Prostate gland (tissue), 2 donors: ENCODE data around the gene FAR1. TPM values are rescaled to one million over a fixed set of nuclear protein-coding genes. Genes with fewer than 3 reads are reported as not detected.
A peak's percentile ranks its signal among the peaks of the same experiment; 100 is the strongest.

Experiments
- DNase-seq: peaks from one replicate; pipeline ENCODE4 v3.0.0-alpha.2; 2019; ENCODE audit warnings: low spot score
- H3K27ac ChIP-seq, 2 donors: fragments of 200-600 bp; sonication (generic); 2 replicates each; pipeline ENCODE4 v1.5.1; 2017 to 2019
- H3K27me3 ChIP-seq: fragments of 200-600 bp; sonication (generic); replicated peaks from 2 replicates; pipeline ENCODE4 v1.5.1; 2019; ENCODE audit not compliant: insufficient read depth
- H3K36me3 ChIP-seq, 2 donors: fragments of 200-600 bp; sonication (generic); 1 replicate in 1 of 2; 2 replicates in 1 of 2; pipeline versions ENCODE4 v1.5.1 to v1.8.1; 2017 to 2019
- H3K4me1 ChIP-seq: fragments of 200-600 bp; sonication (generic); replicated peaks from 2 replicates; pipeline ENCODE4 v1.5.1; 2019
- H3K4me3 ChIP-seq, 2 donors: fragments of 200-600 bp; sonication (generic); 2 replicates each; pipeline ENCODE4 v1.5.1; 2017 to 2019
- H3K9me3 ChIP-seq: fragments of 200-600 bp; sonication (generic); 2 replicates; pipeline ENCODE4 v1.5.1; 2017
- POLR2A ChIP-seq: fragments of 450-650 bp; IDR thresholded peaks from one replicate; pipeline ENCODE4 v1.6.1; 2016; ENCODE audit warnings: antibody characterized with exemption, mild to moderate bottlenecking
- POLR2AphosphoS5 ChIP-seq: sonication (generic); formaldehyde crosslinking; IDR thresholded peaks from one replicate; pipeline ENCODE4 v1.6.1; 2017; ENCODE audit warnings: antibody characterized with exemption
- WGBS: methylation state at CpG from one replicate; pipeline ENCODE4 v1.1.5; 2018; 5-methylcytosine and 5-hydroxymethylcytosine counted together
- intact Hi-C: fragments of 100-400 bp; cut with DNase I; formaldehyde crosslinking; loops from one replicate; pipeline ENCODE4 v1.14.2; 2022
- total RNA-seq, 2 donors: library from RNA; depleted of rRNA; stranded (reverse); fragments of >200 nt; gene quantifications; one replicate each; pipeline ENCODE4 v1.1.0, GENCODE V29; 2016
- TF ChIP-seq, protein P1 (sequence below), 4 experiments: fragments of 200-600 bp in 2 of 4; fragments of 450-650 bp in 2 of 4; sonication (generic) in 2 of 4; IDR thresholded peaks; 1 replicate in 3 of 4; 2 replicates in 1 of 4; pipeline ENCODE4 v1.5.1; 2016 to 2019; ENCODE audit warnings: antibody characterized with exemption in 4 of 4, mild to moderate bottlenecking in 2 of 4, moderate library complexity in 2 of 4

Gene FAR1
- total RNA-seq, 2 donors from 2014 or later = 24.5 to 28.0 TPM

DNA sequence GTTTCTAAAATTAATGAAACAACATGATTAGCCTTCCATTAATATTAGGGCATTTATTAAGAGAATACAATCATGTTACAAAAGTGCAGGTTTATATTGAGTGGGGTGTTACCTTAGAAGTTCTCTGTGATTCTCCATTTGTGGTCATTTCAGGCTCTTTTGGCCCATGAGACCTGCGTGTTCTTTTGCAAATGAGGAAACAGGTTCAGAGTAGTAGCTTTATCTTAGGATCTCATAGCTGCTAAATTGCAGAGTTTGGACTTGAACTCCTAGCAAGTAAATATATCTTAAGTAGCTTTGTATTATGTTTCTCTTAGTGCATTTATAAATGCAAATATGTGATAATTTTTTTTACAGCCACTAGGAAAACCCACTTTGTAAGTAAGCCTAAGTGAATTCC is 18.3 kb downstream of the FAR1 start:
- Histone ChIP-seq H3K4me3 (no peak overlapping the region), H3K9me3 (no peaks in the 10 kb centered on the region), H3K27me3 (no peaks in the 10 kb centered on the region), H3K4me1 (no peaks in the 10 kb centered on the region), H3K27ac (no peak overlapping the region), H3K36me3 (no peaks in the 10 kb centered on the region)
- intact Hi-C loops = no loop called here
- WGBS = 48% methylated on average over 1 of the region's 1 CpG
- TF ChIP-seq, protein P1, sequence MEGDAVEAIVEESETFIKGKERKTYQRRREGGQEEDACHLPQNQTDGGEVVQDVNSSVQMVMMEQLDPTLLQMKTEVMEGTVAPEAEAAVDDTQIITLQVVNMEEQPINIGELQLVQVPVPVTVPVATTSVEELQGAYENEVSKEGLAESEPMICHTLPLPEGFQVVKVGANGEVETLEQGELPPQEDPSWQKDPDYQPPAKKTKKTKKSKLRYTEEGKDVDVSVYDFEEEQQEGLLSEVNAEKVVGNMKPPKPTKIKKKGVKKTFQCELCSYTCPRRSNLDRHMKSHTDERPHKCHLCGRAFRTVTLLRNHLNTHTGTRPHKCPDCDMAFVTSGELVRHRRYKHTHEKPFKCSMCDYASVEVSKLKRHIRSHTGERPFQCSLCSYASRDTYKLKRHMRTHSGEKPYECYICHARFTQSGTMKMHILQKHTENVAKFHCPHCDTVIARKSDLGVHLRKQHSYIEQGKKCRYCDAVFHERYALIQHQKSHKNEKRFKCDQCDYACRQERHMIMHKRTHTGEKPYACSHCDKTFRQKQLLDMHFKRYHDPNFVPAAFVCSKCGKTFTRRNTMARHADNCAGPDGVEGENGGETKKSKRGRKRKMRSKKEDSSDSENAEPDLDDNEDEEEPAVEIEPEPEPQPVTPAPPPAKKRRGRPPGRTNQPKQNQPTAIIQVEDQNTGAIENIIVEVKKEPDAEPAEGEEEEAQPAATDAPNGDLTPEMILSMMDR (IDR thresholded peaks at IDR 0.05) = no peak
- TF ChIP-seq POLR2AphosphoS5 = no peak
- TF ChIP-seq POLR2A = no peak
- DNase-seq = no peak

DNA sequence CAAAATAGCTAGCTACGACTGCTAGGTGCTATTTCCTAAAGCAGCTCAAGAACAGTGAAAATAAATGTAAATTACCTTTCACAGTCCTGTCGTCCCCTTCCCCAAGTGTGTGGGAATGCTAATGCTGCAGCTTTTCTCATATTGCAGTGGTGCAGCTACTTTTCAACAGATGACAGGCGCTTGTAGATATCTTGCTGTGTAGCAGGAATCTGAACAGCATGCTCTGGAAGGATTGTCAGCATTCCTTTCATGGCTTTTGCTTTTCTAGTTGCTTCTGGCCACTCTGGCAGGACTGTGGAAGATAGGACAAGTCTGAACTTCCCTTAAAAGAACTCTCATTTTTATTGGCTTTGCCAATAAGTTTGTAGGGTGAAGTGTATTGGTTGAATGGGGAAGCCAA is 18.8 kb downstream of the FAR1 start:
- WGBS = 90% methylated on average over 3 of the region's 3 CpGs
- no peaks in the 10 kb centered on the region for H3K4me1 ChIP-seq
- no peaks in the 10 kb centered on the region for H3K9me3 ChIP-seq
- TF ChIP-seq POLR2AphosphoS5 (no peak), POLR2A (no peak)
- TF ChIP-seq, protein P1 (IDR thresholded peaks at IDR 0.05) = no peak
- intact Hi-C loops = no loop called here
- H3K27ac ChIP-seq = no peak overlapping the region
- DNase-seq = no peak
- H3K27me3 ChIP-seq = no peaks in the 10 kb centered on the region
- H3K36me3 ChIP-seq = no peaks in the 10 kb centered on the region
- H3K4me3 ChIP-seq = no peak overlapping the region

DNA sequence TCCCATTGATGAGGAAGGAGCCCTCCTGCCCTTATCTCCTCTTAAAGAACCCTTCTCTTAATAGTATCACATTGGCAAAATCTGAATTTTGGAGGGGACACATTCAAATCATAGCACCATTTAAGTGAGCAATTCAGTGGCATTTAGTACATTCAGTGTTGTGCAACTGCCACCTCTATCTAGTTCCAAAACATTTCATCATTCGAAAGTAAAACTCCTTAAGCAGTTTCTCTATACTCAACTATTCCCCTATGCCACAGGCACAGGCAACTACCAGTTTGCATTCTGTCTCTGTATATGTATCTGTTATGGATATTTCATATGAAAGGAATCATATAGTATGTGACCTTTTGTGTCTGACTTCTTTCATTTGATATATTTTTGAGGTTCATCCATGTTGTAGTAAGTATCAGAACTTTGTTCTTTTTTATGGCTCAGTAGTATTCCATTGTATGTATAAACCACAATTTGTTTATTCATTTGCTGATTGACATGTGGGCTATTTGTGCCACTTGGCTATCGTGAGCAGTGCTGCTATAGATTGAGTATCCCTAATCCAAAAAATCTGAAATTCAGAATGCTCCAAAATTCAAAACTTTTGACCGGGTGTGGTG is 22.9 kb downstream of the FAR1 start:
- no peak overlapping the region for H3K4me3 ChIP-seq
- H3K9me3 ChIP-seq = no peaks in the 10 kb centered on the region
- WGBS = 97% methylated on average over 3 of the region's 3 CpGs
- no peak for DNase-seq
- no peak overlapping the region for H3K27ac ChIP-seq
- intact Hi-C loops = no loop called here
- H3K36me3 ChIP-seq = no peaks in the 10 kb centered on the region
- H3K27me3 ChIP-seq = no peaks in the 10 kb centered on the region
- TF ChIP-seq, protein P1 (IDR thresholded peaks at IDR 0.05) = no peak
- TF ChIP-seq POLR2AphosphoS5 (no peak), POLR2A (no peak)
- no peaks in the 10 kb centered on the region for H3K4me1 ChIP-seq

DNA sequence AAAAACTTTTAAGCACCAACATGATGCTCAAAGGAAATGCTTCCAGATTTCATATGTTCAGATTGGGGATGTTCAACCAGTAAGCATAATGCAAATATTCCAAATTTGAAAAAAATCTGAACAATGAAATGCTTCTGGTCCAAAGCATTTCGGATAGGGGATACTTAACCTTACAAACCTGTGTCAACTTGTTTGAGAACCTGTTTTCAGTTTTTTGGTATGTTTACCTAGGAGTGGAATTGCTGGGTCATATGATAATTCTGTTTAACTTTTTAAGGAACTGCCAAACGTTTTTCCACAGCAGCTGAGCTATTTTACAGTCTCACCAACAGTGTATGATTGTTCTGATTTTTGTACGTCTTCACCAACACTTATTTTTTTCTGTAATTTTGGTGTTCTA is 23.7 kb downstream of the FAR1 start:
- WGBS = 34% methylated on average over 3 of the region's 3 CpGs
- TF ChIP-seq POLR2AphosphoS5 (peak; percentile 26), POLR2A (no peak)

DNA sequence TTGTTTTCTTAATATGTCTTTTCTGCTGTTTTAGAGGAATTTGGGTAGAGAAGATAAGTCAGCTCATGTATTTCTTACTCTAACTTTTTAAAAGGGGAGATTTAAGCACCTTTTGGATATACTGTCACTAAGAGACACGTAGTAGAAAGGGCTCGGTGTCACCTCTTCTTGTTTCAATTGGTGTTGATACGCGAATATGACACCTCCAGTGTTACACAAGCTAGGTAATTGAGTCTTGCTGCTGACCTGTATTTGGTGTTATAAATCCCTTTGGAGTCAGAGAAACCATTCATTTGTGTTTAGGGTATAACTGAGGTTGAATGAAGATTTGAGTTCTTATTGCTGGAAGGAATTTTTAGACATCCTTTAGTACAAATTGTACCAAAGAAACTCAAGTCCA is 25.6 kb downstream of the FAR1 start:
- H3K4me3 ChIP-seq = no peak overlapping the region
- no peaks in the 10 kb centered on the region for H3K4me1 ChIP-seq
- intact Hi-C loops = no loop called here
- TF ChIP-seq, protein P1 (IDR thresholded peaks at IDR 0.05) = no peak
- no peak for TF ChIP-seq POLR2A
- no peak for TF ChIP-seq POLR2AphosphoS5
- no peak overlapping the region for H3K27ac ChIP-seq
- DNase-seq = no peak
- no peaks in the 10 kb centered on the region for H3K36me3 ChIP-seq
- 95% methylated on average over 4 of the region's 4 CpGs for WGBS
- no peaks in the 10 kb centered on the region for H3K9me3 ChIP-seq
- H3K27me3 ChIP-seq = no peaks in the 10 kb centered on the region

More for the DNA sequence above, 23.7 kb downstream of the FAR1 start:
- H3K27ac ChIP-seq = no peak overlapping the region
- H3K27me3 ChIP-seq = no peaks in the 10 kb centered on the region
- no peaks in the 10 kb centered on the region for H3K9me3 ChIP-seq
- no peak overlapping the region for H3K4me3 ChIP-seq
- H3K4me1 ChIP-seq = no peaks in the 10 kb centered on the region
- DNase-seq = no peak
- intact Hi-C loops = no loop called here
- no peaks in the 10 kb centered on the region for H3K36me3 ChIP-seq
